A673 (cell line): ENCODE measurements around the gene GRAP2.
"Not testable (repeated sequence)": the region's sequence is repeated elsewhere in the genome, so short reads cannot be mapped to it uniquely, and the experiment has no call there.

Experiments used
- CTCF ChIP-seq: fragments of 300-800, 200-600 bp; sonication (generic); conservative IDR thresholded peaks from 2 replicates; pipeline ENCODE4 v1.5.1; 2017; ENCODE audit warnings: low read depth, mild to moderate bottlenecking, antibody characterized with exemption, low read length, moderate library complexity, mixed read lengths
- EZH2 ChIP-seq: fragments of 200-600 bp; sonication (generic); IDR thresholded peaks from 2 replicates; pipeline ENCODE4 v1.6.1; 2017; ENCODE audit warnings: borderline replicate concordance, low read depth, mild to moderate bottlenecking, mixed read lengths, antibody characterized with exemption, low read length; ENCODE audit not compliant: poor library complexity, severe bottlenecking

GRCh38 chr22:39875176-39875885 lies 25.6 kb upstream of the GRAP2 start:
- TF ChIP-seq CTCF, EZH2: not testable (repeated sequence)
